ENCODE data around the gene EEPD1.

- TF ChIP-seq RFX5 (IDR thresholded peaks at IDR 0.05; ENCODE audit: low read length) (no peak), CHD2 (IDR thresholded peaks at IDR 0.05; ENCODE audit: low read length, partially characterized antibody) (no peak), CTCF (IDR thresholded peaks at IDR 0.05) (no peak), RAD21 (IDR thresholded peaks at IDR 0.05; ENCODE audit: low read length) (no peak), TAF1 (IDR thresholded peaks at IDR 0.05; ENCODE audit: borderline replicate concordance, low read depth, low read length) (no peak), JUND (IDR thresholded peaks at IDR 0.05) (no peak), TEAD4 (IDR thresholded peaks at IDR 0.05; ENCODE audit: borderline replicate concordance, insufficient read depth) (no peak), GABPA (IDR thresholded peaks at IDR 0.05; ENCODE audit: low read depth) (no peak), EZH2phosphoT487 (IDR thresholded peaks at IDR 0.05; ENCODE audit: borderline replicate concordance, low read depth) (no peak), EP300 (IDR thresholded peaks at IDR 0.05; ENCODE audit: borderline replicate concordance in 1 of 2, low read depth in 1 of 2, low read length in 1 of 2) (no peak), MEF2A (IDR thresholded peaks at IDR 0.05; ENCODE audit: borderline replicate concordance, low read depth) (no peak)
- TF ChIP-seq, protein P1, sequence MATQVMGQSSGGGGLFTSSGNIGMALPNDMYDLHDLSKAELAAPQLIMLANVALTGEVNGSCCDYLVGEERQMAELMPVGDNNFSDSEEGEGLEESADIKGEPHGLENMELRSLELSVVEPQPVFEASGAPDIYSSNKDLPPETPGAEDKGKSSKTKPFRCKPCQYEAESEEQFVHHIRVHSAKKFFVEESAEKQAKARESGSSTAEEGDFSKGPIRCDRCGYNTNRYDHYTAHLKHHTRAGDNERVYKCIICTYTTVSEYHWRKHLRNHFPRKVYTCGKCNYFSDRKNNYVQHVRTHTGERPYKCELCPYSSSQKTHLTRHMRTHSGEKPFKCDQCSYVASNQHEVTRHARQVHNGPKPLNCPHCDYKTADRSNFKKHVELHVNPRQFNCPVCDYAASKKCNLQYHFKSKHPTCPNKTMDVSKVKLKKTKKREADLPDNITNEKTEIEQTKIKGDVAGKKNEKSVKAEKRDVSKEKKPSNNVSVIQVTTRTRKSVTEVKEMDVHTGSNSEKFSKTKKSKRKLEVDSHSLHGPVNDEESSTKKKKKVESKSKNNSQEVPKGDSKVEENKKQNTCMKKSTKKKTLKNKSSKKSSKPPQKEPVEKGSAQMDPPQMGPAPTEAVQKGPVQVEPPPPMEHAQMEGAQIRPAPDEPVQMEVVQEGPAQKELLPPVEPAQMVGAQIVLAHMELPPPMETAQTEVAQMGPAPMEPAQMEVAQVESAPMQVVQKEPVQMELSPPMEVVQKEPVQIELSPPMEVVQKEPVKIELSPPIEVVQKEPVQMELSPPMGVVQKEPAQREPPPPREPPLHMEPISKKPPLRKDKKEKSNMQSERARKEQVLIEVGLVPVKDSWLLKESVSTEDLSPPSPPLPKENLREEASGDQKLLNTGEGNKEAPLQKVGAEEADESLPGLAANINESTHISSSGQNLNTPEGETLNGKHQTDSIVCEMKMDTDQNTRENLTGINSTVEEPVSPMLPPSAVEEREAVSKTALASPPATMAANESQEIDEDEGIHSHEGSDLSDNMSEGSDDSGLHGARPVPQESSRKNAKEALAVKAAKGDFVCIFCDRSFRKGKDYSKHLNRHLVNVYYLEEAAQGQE (IDR thresholded peaks at IDR 0.05; ENCODE audit: low read depth, low read length): no peak
Measured at GRCh38 chr7:36198854-36199266, 45.8 kb downstream of the EEPD1 start.

All from SK-N-SH (cell line).